Chondrocyte (in vitro differentiated cells): ENCODE measurements around the gene DPY30. TPM values are rescaled to one million over a fixed set of nuclear protein-coding genes. Genes with fewer than 3 reads are reported as not detected.

Source experiments
- DNase-seq: peaks from one replicate; pipeline ENCODE4 v3.0.0; 2021; ENCODE audit warnings: mixed read lengths, low spot score
- H3K27ac Mint-ChIP-seq: one replicate; pipeline ENCODE4 v1.8.0; 2021; ENCODE audit warnings: mild to moderate bottlenecking, moderate library complexity, mixed read lengths; ENCODE audit not compliant: unreplicated experiment
- H3K27me3 Mint-ChIP-seq: 2 replicates; pipeline ENCODE4 v1.8.0; 2021; ENCODE audit warnings: low read depth, mixed read lengths
- H3K36me3 Mint-ChIP-seq: 2 replicates; pipeline ENCODE4 v1.8.0; 2021; ENCODE audit warnings: low read depth, mixed read lengths
- H3K4me1 Mint-ChIP-seq: 2 replicates; pipeline ENCODE4 v1.8.0; 2021; ENCODE audit warnings: low read depth, mild to moderate bottlenecking, mixed read lengths
- H3K4me3 Mint-ChIP-seq: one replicate; pipeline ENCODE4 v1.8.0; 2021; ENCODE audit warnings: mild to moderate bottlenecking, moderate library complexity, mixed read lengths; ENCODE audit not compliant: unreplicated experiment
- H3K9me3 Mint-ChIP-seq: 2 replicates; pipeline ENCODE4 v1.8.0; 2021; ENCODE audit warnings: low read depth, mixed read lengths
- CTCF ChIP-seq: fragments of 200-600 bp; sonication (generic); IDR thresholded peaks from 2 replicates; pipeline ENCODE4 v1.5.0; 2021; ENCODE audit warnings: antibody characterized with exemption, mild to moderate bottlenecking, moderate library complexity
- total RNA-seq: library from RNA; stranded (reverse); gene quantifications from 3 replicates; pipeline ENCODE4 v1.2.1, GENCODE V29; 2021

Gene DPY30
- total RNA-seq, 1 donor from 2014 or later: 51.5 TPM

GRCh38 chr2:31997653-31998052 is 42.0 kb downstream of the DPY30 start:
- H3K4me3 Mint-ChIP-seq: no peak overlapping the region
- no peaks in the 10 kb centered on the region for H3K27me3 Mint-ChIP-seq
- no peak for TF ChIP-seq CTCF
- peaks cover 35% of the 10 kb centered on the region for H3K4me1 Mint-ChIP-seq
- peak overlapping the region; percentile 57 for H3K27ac Mint-ChIP-seq
- no peaks in the 10 kb centered on the region for H3K9me3 Mint-ChIP-seq
- DNase-seq: no peak
- H3K36me3 Mint-ChIP-seq: no peaks in the 10 kb centered on the region

- TF ChIP-seq CTCF: no peak
- Mint-ChIP-seq H3K4me3 (no peak overlapping the region), H3K4me1 (peaks cover 39% of the 10 kb centered on the region), H3K36me3 (no peaks in the 10 kb centered on the region), H3K27me3 (no peaks in the 10 kb centered on the region), H3K9me3 (no peaks in the 10 kb centered on the region), H3K27ac (no peak overlapping the region)
- DNase-seq: no peak
Measured at GRCh38 chr2:31996571-31997150, 42.9 kb downstream of the DPY30 start.

- Mint-ChIP-seq H3K9me3 (no peaks in the 10 kb centered on the region), H3K27me3 (no peaks in the 10 kb centered on the region), H3K4me3 (no peak overlapping the region), H3K4me1 (peaks cover 33% of the 10 kb centered on the region), H3K36me3 (no peaks in the 10 kb centered on the region), H3K27ac (no peak overlapping the region)
- no peak for TF ChIP-seq CTCF
- DNase-seq: no peak
Measured at GRCh38 chr2:31992934-31993333, 46.7 kb downstream of the DPY30 start.

- H3K36me3 Mint-ChIP-seq: no peaks in the 10 kb centered on the region
- H3K27me3 Mint-ChIP-seq: no peaks in the 10 kb centered on the region
- TF ChIP-seq CTCF: no peak
- no peak overlapping the region for H3K4me3 Mint-ChIP-seq
- no peaks in the 10 kb centered on the region for H3K9me3 Mint-ChIP-seq
- peaks cover 34% of the 10 kb centered on the region for H3K4me1 Mint-ChIP-seq
- no peak for DNase-seq
- H3K27ac Mint-ChIP-seq: no peak overlapping the region
Measured at GRCh38 chr2:31992025-31992579, 47.5 kb downstream of the DPY30 start.

- no peak overlapping the region for H3K4me3 Mint-ChIP-seq
- H3K9me3 Mint-ChIP-seq: no peaks in the 10 kb centered on the region
- no peaks in the 10 kb centered on the region for H3K36me3 Mint-ChIP-seq
Measured at GRCh38 chr2:31989946-31990345, 49.7 kb downstream of the DPY30 start.

More at GRCh38 chr2:31989946-31990345, 49.7 kb downstream of the DPY30 start:
- no peak for DNase-seq
- H3K4me1 Mint-ChIP-seq: peaks cover 28% of the 10 kb centered on the region
- no peak for TF ChIP-seq CTCF
- no peaks in the 10 kb centered on the region for H3K27me3 Mint-ChIP-seq
- no peak overlapping the region for H3K27ac Mint-ChIP-seq
